H54 (cell line): ENCODE results near the gene THTPA.
"Not testable (repeated sequence)": the region's sequence is repeated elsewhere in the genome, so short reads cannot be mapped to it uniquely, and the experiment has no call there.

ENCODE experiments used
- DNase-seq: peaks from one replicate; pipeline ENCODE4 v3.0.0; 2011; ENCODE audit warnings: low spot score, mixed read lengths; ENCODE audit not compliant: insufficient read length
- FAIRE-seq: peaks from 3 replicates; lab custom pipeline; 2011; peaks lifted over from hg19 to GRCh38; lab: Jason Lieb, UNC
- POLR2A ChIP-seq: IDR thresholded peaks from 2 replicates; pipeline ENCODE4 v1.6.1; 2011; ENCODE audit warnings: low read depth, mild to moderate bottlenecking, low read length

The THTPA gene

GRCh38 chr14:23588884-23589598, 33.0 kb downstream of the THTPA start:
- no peak for TF ChIP-seq POLR2A
- peak; percentile 89 for FAIRE-seq

GRCh38 chr14:23589606-23590005, 33.5 kb downstream of the THTPA start:
- DNase-seq (no peak), FAIRE-seq (no peak)
- TF ChIP-seq POLR2A: no peak

More at GRCh38 chr14:23588884-23589598, 33.0 kb downstream of the THTPA start:
- peak; percentile 83 for DNase-seq

- no peak for DNase-seq
- TF ChIP-seq POLR2A: no peak
- FAIRE-seq: no peak
Measured at GRCh38 chr14:23590198-23590597, 34.1 kb downstream of the THTPA start.

GRCh38 chr14:23594191-23594590, 38.1 kb downstream of the THTPA start:
- DNase-seq, FAIRE-seq: not testable (repeated sequence)

- TF ChIP-seq POLR2A: no peak
- DNase-seq: no peak
Measured at GRCh38 chr14:23600322-23600707, 44.2 kb downstream of the THTPA start.

DNA sequence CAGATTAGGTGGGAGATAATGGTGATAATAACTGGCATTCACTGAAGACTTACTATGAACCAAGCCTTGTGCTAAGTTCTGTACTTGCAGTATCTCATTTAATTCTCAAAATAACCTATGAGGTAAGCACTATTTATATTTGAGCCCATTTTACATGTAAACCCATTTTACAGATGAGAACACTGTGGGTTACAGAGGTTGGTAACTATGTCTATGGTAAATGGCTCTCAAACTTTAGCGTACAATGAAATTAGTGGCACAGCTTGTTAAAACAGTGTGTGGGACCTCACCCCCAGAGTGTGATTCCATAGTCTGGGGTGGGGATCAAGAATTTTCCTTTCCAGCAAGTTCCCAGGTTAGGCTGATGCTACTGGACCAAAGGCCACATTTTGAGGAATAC, 44.7 kb downstream of the THTPA start:
- DNase-seq: no peak
- no peak for TF ChIP-seq POLR2A
- no peak for FAIRE-seq

More at GRCh38 chr14:23600322-23600707, 44.2 kb downstream of the THTPA start:
- FAIRE-seq: no peak

DNA sequence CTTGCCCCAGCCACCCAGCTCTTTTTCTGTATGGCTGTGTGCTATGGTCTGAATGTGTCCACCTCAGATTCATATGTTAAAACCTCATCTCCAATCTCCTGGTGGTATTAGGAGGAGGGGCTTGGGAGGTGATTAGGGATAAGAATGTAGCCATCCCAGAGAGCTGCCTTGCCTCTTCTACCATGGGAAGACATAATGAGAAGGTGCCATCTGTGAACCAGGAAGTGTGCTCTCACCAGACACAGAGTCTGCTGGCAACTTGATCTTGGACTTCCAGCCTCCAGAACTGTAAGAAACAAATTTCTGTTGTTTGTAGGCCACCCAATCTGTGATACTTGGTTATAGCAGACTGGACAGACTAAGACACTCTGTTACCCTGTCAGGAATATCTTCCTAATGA, 45.4 kb downstream of the THTPA start:
- no peak for FAIRE-seq
- no peak for DNase-seq
- TF ChIP-seq POLR2A: no peak

- no peak for TF ChIP-seq POLR2A
- no peak for DNase-seq
- FAIRE-seq: no peak
Measured at GRCh38 chr14:23601845-23602180, 45.7 kb downstream of the THTPA start.

DNA sequence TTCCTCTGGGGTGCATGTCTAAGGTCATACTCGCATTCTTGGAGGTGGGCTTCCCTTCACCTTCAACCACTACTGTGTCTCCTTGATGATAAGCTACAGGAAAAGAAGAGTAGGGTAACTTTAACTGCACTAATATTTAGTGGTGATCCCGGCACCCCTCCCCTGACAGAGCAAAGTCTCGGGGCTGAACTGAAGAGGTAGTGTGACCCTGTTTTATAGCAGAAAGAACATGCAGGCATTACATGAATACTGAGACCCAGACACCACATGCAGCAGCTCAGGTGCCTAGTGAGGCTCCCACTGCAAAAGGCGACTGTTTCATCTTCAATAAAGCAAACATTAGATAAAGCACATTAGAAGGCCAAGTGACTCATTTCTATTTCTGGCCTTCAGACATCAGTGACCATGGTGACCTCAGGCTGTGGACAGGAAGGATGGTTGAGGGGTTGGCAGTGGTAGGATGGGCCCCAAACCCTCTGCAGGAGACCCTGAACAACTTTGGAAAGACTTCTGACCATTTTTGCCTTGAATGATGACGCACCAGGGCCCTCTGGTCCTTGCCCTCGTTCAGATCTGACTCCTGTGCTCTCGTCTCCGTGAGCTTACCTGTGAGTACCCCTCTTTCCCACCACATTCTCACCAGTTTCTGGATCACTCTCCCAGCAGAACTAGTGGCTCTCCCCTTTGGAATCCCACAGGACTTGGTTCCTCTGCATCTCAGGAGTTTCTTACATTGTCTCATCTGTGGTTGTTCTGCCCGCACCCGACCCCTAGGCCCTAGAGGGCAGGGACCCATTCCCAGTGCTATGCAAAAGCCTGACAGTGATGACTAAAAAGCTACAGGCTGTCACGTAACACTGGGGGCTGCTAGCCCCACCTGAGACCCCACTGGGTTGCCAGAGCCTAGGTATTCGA, 46.4 kb downstream of the THTPA start:
- no peak for DNase-seq
- no peak for FAIRE-seq
- TF ChIP-seq POLR2A: no peak

GRCh38 chr14:23603103-23603502, 47.0 kb downstream of the THTPA start:
- FAIRE-seq (no peak), DNase-seq (no peak)
- no peak for TF ChIP-seq POLR2A

- no peak for FAIRE-seq
- no peak for DNase-seq
- TF ChIP-seq POLR2A: no peak
Measured at GRCh38 chr14:23604148-23604547, 48.1 kb downstream of the THTPA start.

GRCh38 chr14:23604675-23605170, 48.7 kb downstream of the THTPA start:
- DNase-seq (no peak), FAIRE-seq (no peak)
- TF ChIP-seq POLR2A: no peak

- FAIRE-seq: no peak
- no peak for DNase-seq
- TF ChIP-seq POLR2A: no peak
Measured at GRCh38 chr14:23605931-23606585, 50.0 kb downstream of the THTPA start.

DNA sequence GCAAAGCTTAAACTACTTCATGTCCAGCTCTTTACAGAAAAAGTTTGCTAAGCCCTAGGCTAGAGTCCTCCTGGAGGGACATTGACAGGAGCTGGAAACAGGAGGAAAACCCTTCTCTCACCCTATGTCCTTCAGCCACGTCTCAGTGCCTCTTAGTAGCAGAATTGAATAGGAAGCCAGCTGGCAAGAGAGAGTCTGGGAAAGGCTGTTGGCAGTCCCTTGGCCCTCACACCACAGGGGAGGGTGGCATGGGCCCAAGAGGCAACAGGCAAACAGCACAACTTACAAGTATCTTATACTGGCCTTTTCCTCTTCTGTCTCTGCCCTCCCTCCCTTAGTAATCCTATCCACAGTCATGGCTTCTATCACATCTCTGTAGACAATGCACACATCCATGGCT, 52.4 kb downstream of the THTPA start:
- no peak for DNase-seq
- no peak for FAIRE-seq
- no peak for TF ChIP-seq POLR2A
